GM19035 (cell line): ENCODE data around the gene FBLN1.
"Not testable (repeated sequence)": the region's sequence is repeated elsewhere in the genome, so short reads cannot be mapped to it uniquely, and the experiment has no call there.

Source experiments
- ATAC-seq: cut with Tn5 transposase; IDR thresholded peaks from one replicate; pipeline ENCODE4 v1.9.1; 2021; ENCODE audit not compliant: unreplicated experiment

The FBLN1 gene

GRCh38 chr22:45502215-45503049, at the start of gene FBLN1:
FBLN1 (plus strand) TSS chr22:45502883; CDS start chr22:45502986, 103 bp downstream.
- no peak for ATAC-seq

DNA sequence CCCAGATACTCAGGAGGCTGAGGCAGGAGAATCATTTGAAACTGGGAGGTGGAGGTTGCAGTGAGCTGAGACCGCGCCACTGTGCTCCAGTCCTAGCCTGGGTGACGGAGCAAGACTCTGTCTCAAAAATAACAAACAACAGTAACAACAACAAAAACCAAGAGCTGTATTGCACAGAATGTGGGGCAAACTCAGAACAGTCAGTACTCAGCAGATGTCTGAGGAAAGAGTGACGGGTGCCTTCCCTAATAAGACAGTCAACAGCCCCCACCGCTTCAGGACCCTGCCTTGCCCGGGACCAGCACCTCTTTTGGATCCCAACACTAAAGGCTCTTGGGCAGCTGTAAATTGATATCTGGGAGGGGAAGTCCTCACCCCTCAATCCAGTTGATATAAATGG, 48.9 kb upstream of the FBLN1 start:
- no peak for ATAC-seq

DNA sequence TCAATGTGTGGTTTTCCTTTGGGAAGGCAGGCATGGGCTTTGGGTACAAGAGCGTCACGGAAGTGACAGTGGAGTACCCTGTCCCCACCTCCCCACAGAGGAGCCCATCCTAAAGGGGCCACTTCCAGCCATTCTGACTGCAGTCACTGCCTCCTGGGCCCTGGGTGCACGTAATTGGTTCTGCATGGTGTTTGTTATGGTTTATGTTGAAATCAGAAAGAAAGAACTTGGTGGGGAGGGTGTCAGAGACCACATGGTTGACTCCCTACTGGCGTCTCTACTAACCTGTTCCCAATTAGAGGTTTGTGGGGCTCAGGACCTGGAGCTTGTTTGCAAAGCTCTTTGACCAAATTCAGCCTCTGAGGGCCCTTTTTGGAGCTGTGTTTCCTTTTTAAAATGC, 48.4 kb upstream of the FBLN1 start:
- ATAC-seq, result no peak

- no peak for ATAC-seq
These were observed 47.5 kb upstream of the FBLN1 start for GRCh38 chr22:45455212-45455611.

GRCh38 chr22:45455621-45456020, 47.1 kb upstream of the FBLN1 start:
- ATAC-seq, result no peak

DNA sequence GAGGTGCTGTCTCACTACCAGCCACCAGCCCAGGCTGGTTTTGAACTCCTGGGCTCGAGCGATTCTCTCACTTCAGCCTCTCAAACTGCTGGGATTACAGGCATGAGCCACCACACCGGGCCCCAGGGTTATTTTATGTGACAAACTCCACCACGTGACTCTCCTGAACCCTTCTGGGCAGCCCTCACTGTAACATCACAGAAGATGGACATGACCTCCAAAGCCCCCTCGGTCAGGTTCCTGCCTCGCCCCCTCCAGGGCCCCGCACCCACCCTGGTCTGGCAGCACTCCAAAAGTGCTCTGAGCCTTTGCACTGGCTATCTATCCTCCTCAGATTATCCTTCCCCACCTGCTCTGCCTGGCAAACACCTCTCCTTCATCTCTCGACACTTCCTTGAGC, 45.9 kb upstream of the FBLN1 start:
- no peak for ATAC-seq

GRCh38 chr22:45458532-45458931, 44.2 kb upstream of the FBLN1 start:
- ATAC-seq, result no peak

DNA sequence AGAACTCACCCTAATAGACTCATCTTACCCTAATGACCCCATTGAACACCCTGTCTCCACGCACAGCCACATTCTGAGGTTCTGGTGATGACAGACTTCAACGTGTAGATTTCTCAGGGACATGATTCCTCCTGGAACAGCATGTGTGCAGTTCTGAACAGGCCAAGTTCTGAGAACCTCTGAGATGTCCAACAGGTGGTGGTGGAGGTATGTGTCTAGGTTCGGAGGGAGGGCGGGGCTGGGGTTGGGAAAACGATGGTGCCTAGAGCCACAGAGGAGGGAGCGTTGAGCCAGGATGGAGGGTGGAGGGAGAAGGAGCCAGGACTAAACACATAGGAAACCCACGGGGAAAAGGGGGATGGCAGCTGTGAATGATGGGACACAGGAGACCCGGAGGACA, 43.4 kb upstream of the FBLN1 start:
- ATAC-seq, result no peak

GRCh38 chr22:45460288-45461109, 42.2 kb upstream of the FBLN1 start:
- ATAC-seq, result no peak

DNA sequence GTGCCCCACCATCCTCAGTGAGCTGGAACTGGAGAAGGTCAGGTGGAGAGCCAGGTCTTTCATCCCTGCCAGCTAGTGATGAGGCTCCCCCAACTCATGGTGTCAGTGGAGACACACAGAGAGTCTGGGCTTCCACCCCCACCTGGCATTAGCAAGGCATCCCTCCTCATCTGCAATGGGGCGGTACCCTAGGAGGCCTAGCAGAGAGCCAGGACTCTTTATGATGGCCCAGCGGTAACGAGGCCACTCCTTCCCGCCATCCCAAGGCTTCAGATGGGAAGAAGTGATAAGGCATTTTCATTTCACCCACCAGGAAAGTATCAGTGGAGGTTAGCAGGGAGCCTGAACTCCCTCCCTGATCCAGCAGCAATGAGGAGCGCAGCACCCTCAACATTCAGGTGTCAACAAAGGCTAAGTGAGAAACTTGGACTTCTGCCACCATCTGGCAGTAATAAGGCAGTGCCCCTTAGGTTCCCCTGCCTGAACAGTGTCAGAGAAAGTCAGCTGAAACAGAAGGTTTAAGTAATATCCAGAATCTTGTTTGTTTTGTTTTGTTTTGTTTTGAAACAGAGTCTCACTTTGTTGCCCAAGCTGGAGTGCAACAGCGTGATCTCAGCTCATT, 40.5 kb upstream of the FBLN1 start:
- ATAC-seq, result no peak

- ATAC-seq, result not testable (repeated sequence)
These were observed 39.0 kb upstream of the FBLN1 start for GRCh38 chr22:45463691-45464090.

DNA sequence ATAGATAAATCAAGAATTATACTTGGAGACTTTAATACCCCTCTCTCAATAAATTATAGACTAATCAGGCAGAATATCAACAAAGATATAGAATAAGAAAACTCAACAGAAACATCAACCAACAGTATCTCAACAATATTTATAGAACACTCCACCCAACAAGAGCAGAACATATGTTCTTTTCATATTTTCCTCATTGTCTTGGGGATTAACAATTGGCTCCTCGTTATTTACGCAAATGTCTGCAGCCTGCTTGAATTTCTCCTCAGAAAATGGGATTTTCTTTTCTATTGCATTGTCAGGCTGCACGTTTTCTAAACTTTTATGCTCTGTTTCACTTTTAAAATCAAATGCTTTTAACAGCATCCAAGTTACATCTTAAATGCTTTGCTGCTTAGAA, 37.0 kb upstream of the FBLN1 start:
- ATAC-seq, result no peak

- ATAC-seq, result no peak
These were observed 33.8 kb upstream of the FBLN1 start for GRCh38 chr22:45468872-45469271.

DNA sequence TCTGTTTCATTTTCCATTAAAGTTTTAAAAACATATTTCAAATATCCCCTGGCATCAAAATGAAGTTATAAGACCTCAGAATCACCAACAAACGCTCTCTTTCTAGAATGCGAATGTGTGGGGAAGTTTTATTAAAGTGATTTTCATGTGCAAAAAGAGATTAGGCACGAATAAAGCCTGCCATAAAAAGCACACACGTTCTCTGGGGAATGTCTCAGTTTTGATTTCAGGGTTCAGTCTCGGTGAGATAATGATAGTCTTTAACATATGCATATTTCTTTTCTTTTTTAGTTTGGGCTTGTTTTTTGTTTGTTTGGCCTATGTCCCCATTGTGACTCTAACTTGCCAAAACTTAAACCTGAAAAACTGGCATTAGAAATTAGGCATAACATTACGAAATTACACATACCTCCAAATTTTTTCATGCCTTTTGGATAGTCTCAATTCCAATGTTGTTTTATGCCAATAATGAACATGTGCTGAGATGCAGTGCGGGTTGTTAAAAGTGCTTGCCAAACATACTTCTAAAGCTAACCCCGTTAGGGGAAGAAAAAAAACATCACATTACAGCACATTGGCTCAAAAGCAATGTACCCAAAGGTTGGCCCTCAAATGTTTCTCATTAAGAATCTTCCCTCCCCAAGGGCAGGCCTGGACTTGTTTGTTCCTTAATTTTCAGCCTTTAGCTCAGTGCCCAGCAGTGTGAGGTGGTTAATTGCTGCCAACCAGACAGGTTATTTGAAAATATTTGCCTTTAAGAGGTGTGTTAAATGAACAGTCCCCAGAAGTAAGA, 33.2 kb upstream of the FBLN1 start:
- no peak for ATAC-seq

GRCh38 chr22:45470871-45471270, 31.8 kb upstream of the FBLN1 start:
- no peak for ATAC-seq

GRCh38 chr22:45472426-45472825, 30.3 kb upstream of the FBLN1 start:
- no peak for ATAC-seq

GRCh38 chr22:45473626-45474237, 29.0 kb upstream of the FBLN1 start:
- ATAC-seq, result no peak

DNA sequence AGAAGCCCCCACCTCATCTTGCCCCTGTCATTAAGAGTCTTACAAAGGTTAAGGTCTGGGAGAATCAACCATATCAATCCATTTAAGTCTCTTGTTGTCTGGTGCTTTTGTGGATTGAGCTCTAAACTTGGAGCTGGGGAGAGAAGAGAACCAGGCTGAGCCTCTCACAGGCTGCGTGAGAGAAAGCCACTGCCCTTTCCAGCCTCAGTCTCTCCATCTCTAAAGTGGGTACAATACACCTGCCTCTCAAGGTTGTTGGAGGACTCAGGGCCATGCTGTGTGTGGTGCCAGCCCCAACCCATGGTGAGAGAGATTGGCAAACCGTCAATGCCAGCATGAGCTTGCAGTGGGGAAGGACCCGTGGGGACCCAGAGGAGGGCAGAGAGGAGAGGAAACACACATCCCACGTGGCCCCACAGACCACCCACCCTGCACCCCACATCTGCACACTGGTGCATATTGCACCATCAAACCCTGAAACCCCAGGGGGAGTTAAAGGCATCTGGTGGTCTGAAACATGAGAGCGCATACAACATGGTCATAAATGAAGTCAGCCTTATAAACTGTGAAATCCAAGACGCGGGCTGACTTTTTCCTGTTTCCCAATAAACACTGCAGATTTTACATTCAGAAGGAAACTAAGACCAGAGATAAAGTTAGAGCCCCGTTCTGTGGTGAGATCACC, 27.5 kb upstream of the FBLN1 start:
- no peak for ATAC-seq

GRCh38 chr22:45475851-45476514, 26.7 kb upstream of the FBLN1 start:
- ATAC-seq, result no peak
